ENCODE results near the gene SNX27.
"Not testable (repeated sequence)": the region's sequence is repeated elsewhere in the genome, so short reads cannot be mapped to it uniquely, and the experiment has no call there.

Gene SNX27

DNA sequence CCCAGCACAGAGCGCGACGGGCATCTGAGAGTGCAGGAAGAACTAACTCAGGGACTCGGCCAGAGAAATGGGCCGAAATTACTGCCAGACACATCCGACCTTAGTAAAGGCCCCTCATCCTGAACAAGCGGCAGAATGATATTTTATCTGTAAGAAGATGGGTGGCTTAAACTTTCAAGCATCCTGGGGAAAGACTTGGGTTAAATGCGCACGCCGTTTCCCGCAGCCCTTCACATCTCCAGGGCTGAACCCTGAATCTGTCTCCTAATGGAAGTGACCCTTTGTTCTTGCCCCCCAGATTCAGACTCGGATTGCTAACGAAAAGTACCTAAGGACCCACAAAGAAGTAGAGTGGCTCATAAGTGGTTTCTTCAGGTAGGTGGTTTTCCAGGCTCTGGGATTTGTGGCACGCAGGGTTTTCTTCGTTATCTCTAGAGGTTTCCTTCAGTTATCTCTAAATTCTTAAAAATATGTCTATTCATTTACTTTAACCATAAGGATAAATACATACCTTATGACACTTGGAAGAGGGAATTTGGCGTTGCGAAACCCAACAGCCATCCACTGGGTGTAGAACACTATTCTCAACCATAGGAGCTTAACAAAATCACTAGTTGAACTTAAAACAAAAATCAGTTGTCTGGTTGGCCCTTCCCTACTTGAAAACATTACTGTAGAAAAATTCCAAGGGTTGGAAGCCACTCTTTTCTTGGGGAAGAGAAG lies 110.1 kb downstream of the SNX27 start:
- no peak for DNase-seq (ENCODE audit: low read depth)

DNA sequence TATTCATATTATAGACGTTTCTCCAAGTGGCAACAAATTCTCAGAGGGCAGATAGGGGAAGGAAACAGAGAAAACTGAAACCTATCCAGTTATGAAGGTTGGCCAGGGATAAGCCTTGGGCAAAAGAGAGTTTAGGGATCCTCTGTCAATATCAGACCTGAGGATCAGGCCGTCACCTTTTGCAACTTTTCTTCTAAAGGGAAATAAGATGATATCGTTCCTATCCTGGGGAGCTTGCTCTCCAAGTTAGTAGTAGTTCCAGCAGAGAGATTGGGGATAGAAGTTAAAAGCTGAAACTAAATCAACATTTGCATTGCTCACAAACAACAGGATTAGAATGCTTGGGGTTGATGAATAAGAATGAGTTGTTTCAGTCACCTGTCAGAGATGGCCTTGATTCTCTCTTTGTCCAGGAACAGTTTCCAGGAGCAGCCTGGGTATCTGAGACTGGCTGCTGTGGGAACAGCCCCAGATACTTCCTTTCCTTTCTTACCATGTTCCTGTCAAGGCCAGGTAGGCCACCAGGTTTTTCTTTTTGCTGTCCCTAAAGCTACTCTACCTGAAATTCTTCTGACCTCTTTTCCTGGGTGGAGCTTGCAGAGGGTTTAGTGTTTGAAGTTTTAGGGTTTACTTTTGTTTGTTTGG lies 112.0 kb downstream of the SNX27 start:
- no peak for DNase-seq (ENCODE audit: low read depth)

DNA sequence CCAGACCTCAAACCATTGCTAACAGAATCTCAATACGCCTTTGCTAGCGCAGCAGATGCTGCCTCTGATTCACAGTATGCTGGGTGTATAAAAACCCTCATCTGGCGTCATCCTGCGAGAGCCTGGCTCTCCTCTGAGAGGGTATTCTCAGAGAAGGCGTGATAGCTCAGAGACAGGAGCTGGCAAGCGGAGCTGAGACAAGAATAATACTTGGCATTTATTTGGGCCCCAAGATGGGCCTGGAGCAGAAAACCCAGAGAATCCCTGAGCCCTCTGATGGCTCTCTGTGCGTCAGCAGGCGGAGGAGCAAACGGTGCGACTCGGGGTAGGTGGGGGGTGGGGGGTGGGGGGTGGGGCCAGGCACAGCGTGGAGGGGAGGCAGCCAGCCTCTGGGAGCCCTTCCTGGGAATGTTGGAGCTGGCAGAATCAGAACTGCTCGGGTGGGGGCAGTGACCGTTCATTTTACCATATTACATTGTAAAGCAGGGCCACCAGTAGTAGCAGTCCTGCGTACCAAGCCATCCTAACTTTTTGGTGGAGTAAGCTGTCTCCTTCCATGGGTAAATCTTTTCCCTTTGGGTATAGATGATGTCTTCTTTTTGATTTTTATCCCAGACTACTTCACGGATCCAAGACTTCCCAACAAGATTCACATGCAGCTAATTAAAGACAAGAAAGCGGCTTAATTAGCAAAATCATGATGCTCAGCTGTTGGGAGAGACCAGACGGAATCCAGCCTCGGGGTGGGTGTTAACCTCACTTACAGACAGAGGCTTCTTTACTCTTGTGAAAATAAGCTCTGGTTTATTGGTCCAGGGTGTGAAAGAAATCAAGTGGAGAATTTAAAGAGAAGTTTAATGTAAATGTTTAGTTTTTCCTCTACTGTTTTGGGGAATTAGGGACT lies 116.6 kb downstream of the SNX27 start:
- no peak for DNase-seq (ENCODE audit: low read depth)

DNA sequence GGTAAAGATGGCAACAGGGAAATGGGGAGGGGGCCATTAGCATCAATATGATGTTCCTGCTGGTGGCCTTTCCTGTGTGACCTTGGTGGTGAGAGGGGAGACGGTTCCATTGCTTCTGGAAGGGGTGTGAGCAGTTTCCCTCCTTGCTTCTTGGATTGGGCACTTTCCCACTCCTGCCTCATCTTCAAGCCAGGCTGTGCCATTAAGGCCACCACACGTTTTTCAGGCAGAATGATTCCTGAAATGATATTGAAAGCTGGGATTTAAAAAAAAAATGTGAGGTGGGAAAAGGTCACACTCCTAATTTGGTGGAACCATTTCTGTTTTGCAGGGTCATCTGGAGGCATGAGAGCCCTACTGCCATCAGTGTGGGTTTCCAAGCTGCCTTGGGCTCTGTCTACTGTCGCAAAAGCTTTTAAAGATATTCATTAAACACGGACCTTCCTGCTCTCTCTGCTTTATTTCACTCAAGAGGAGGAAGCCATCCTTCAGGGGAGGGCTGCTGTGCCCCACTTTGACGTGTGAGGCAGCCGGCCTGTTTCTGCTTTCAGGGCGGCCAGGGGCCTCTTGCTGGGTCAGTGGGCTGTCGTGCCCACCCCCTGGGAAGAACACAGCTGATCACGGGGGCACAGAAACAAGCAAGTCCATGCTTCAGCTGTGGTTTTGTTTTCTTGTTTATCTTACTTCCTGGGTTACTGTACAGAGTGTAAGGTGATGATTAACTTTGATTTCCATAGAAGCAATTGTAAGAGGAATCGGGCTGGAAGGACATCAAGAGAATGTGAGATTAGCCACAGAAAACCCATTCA lies 117.5 kb downstream of the SNX27 start:
- DNase-seq (ENCODE audit: low read depth), result no peak

GRCh38 chr1:151729966-151730291 lies 118.1 kb downstream of the SNX27 start:
- no peak for DNase-seq (ENCODE audit: low read depth)

DNA sequence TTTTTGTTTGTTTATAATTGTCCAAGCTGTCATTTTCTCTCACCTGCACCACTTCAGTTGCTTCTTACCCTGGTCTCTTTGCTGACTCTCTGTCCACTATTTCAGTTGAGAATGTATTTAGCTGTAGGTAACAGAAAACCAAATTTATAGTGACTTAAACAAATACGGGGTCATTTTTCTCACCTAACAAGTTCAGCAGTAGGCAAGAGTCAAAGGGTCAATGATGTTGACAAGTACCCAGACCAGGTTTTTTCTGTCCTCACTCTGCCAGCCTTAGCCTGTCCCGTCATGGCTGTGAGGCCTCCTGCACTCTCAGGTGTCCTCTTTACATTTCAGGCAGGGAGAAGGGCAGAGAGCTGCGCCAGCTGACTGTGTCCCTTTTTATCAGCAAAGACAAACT lies 121.3 kb downstream of the SNX27 start:
- DNase-seq (ENCODE audit: low read depth), result no peak

GRCh38 chr1:151733995-151734394 lies 122.1 kb downstream of the SNX27 start:
- not testable (repeated sequence) for DNase-seq (ENCODE audit: low read depth)

DNA sequence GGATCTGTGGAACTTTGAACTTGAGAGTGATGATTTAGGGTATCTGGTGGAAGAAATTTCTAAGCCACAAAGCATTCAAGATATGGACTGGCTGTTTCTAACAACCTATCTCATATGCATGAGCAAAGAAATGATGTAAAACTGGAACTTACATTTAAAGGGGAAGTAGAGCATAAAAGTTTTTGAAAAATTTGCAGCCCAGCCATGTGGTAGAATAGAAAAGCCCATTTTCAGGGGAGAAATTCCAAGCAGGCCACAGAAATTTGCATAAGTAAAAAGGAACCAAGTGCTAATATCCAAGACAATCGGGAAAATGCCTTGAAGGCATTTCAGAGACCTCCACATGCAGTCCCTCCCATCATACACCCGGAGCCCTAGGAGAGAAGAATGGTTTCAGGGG lies 125.2 kb downstream of the SNX27 start:
- no peak for DNase-seq (ENCODE audit: low read depth)

DNA sequence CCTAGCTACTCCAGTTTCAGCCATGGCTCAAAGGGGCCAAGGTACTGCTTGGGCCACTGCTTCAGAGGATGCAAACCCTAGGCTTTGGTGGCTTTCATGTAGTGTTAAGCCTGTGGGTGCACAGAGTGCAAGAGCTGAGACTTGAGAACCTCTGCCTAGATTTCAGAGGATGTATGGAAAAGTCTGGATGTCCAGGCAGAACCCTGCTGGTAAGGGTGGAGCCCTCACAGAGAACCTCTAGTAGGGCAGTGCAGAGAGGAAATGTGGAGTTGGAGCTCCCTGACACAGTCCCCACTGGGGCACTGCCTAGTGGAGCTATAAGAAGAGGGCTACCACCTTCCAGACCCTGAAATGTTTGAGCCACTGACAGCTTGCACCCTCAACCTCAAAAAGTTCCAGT lies 125.6 kb downstream of the SNX27 start:
- no peak for DNase-seq (ENCODE audit: low read depth)

DNA sequence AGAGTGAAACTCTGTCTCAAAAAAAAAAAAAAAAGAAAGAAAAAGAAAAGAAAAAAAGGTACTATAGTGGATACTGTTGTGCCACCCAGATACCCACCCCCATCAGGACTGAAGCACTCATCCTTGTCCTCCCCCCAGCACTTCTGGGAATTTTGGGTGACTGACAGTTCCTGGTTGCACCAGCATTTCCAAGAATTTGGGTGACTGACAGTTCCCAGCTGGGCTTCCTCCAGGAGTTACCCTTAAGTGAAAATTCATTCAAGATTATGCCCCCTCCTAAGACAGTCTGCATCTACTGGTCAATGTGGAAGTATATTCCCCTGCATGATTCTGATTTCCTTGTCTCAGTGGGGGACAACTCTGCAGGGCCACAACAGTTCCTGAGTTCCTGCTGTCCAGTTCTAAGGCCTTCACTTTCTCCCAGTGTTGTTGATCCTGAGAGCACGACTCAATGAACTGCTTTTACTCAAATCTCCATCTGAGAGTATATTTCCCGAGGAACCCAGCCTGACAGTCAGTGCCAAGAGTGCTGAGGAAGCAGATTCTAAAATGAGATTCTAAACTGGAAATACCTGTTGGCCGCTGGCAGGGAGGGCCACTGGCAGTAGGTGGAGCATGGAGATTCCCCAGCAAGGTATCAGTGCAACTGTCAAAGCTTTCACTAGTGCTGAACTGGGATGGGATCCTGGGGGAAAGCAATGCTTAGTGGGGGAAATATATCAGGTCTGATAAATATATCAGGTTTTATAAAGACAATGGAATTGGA lies 127.9 kb downstream of the SNX27 start:
- no peak for DNase-seq (ENCODE audit: low read depth)

- DNase-seq (ENCODE audit: low read depth), result no peak
These were observed 129.7 kb downstream of the SNX27 start for GRCh38 chr1:151741516-151741915.

All from stimulated activated CD8-positive, alpha-beta memory T cell treated with anti-CD3 and anti-CD28 coated beads, Interleukin-15, amount 100 ng/mL, for 24 hours (primary cell).